RPMI7951 (cell line): Measurements from ENCODE around the gene CACNA1A. TPM values are rescaled to one million over a fixed set of nuclear protein-coding genes. Genes with fewer than 3 reads are reported as not detected.
"Not testable (repeated sequence)": the region's sequence is repeated elsewhere in the genome, so short reads cannot be mapped to it uniquely, and the experiment has no call there.

Experiments used
- DNase-seq: peaks from one replicate; pipeline ENCODE4 v3.0.0-alpha.2; 2012; ENCODE audit warnings: low read depth
- total RNA-seq: library from RNA; depleted of rRNA; stranded (reverse); fragments of >200 nt; shearing (Covaris generic); gene quantifications from 2 replicates; pipeline ENCODE4 v1.2.3, GENCODE V29; 2014

Gene CACNA1A
- total RNA-seq, 1 experiment from 2014 or later: 0.12 TPM

DNA sequence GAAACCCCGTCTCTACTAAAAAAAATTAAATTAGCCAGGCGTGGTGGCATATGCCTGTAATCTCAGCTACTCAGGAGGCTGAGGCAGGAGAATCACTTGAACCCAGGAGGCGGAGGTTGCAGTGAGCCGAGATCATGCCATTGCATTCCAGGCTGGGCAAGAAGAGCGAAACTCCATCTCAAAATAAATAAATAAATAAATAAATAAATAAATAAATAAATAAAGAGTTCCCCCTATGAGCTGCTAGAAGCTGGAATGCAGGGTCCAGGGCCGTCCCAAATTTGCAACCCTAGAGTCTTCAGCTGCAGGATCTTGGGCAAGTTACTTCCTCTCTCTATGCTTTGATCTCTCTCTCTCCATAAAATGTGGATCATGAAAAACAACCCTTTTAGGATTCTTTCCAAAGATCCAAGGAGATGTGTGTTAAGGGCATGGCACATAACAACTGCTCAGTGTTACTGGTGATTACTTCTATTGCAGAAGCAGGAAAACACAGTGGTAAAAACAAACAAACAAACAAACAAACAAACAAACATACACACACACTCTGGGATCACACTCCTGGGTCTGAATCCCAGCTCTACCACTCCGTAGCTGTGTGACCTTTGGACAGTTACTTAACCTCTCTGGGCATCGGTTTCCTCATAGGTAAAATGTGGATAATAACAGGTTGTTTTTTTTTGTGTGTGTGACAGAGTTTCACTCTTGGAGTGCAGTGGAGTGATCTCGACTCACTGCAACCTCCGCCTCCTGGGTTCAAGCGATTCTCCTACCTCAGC is 78.8 kb downstream of the CACNA1A start:
- no peak for DNase-seq

DNA sequence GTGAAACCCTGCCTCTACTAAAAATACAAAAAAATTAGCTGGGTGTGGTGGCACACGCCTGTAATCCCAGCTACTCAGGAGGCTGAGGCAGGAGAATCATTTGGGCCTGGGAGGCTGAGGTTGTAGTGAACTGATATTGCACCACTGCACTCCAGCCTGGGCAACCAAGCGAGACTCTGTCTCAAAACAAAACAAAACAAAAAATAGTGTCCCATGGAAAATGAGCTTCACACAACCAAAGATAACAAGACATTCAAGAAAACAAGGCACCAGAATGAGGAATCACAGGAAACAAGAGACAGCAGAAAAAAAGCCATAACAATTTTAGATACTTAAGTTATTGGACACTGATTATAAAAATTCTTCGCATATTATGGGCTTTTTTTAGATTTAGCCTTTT is 80.4 kb downstream of the CACNA1A start:
- DNase-seq: not testable (repeated sequence)

DNA sequence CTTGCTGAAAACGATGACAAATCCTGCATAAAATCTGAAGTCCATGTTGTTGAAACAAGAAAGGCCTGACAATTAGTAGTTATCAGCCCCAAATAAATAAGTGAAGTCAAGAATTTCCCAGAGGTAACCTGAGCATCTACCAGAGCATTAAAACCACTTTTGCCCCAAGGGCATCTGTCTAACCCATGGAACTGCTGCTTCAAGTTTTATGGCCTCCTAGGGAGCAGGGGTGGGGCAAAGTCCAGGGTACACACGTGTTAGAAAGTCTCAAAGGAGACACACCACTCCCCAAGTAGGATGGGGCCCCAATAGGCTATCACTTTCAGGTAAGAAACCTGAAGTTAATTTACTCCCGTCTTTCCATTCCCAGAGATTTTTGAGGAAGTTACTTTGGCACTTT is 81.1 kb downstream of the CACNA1A start:
- peak; percentile 40 for DNase-seq

DNA sequence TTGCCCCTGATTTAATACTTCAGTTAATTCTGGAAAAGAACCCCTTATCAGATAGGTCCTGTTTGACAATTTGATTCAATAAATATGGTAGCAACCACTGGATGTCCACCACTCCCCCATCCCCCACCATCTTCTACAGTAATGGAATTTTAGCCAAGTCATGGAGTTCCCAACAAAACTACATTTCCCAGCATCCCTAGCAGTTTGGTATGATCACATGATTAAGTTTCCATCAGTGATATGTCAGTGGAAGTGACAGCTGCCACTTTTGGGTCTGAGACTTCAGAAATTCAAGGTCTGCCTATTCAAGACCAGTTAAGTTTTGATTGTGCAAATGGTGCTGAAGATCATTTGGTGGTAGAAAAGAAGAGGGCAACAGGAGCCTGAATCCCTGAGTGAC is 85.5 kb downstream of the CACNA1A start:
- DNase-seq: no peak

DNA sequence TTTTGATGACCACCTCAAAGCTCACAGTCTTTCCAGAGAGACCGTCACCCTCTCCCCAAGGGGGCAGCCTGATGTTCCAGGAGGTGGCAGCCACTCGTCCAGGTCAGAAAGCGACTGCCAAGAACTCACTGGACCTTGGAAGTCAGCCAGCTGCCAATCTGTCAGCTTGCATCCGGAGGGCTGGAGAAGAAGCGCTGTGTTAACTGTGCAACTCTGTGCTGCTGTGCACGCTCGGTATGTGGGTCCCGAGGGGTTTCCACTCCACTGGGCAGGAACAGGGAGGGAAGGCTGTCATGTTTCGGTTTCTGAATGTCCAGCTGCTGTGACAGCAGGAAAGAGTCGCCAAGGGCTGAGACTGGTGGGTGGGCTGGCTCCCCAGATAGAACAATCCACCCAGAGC is 89.2 kb downstream of the CACNA1A start:
- peak; percentile 47 for DNase-seq

DNA sequence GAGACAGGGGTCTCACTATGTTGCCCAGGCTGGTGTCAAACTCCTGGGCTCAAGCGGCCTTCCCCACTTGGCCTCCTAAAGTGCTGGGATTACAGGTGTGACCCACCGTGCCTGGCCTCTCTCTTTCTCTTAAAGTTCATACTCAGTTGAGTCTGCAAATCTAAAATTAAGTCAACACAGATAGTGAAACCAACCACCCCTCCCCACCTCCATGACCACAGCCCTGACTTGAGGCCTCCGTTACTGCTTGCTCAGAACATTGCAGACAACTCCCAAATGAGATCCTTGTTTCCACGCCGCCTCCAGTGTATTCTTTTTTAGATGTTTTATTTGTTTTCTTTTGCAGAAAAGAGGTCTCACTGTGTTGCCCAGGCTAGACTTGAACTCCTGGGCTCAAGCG is 94.4 kb downstream of the CACNA1A start:
- no peak for DNase-seq

DNA sequence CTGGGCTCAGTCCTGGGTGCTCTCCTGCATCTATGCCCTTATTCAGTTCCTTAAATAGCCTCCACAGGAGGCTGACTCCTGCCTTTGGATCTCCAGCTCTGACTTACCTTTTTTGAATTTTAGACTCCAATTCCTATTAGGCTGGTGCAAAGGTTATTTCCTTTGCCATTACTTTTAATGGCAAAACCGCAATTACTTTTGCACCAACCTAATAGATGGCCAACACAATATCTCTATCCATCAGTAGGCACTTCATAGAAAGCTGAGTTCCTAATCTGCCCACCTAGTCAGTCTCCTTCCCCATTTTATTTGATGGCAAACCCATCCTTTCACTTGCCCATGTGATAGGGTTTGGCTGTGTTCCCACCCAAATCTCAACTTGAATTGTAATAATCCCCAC is 95.3 kb downstream of the CACNA1A start:
- DNase-seq: no peak

DNA sequence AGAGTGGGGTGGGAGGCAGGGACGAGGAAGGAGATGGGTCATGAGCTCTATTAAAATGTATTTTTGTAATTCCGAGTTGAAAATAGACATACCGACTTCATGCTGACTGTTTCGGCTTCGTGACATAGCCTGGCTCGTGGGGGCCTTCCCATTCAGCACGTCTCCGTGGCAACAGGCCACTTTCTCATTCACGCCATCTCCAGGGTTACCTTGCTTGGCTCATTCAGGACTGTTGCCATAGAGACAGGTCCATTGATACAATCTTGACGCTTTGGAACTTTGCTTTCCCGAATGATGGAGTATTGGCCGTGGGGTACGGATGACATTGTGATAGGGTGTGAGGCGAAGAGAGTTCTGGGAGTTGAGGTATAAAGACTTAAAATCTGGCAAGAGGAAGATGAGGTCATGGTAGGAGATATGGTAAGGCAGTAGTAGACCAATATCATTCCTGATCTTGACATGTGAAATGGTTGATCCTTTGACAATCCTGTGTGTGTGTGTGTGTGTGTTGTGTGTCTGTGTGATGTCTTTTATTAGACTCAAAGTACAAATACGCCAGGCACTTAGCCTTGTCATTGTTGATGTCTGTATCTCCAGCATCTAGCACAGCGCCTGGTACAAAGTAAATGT is 97.3 kb downstream of the CACNA1A start:
- DNase-seq: no peak

DNA sequence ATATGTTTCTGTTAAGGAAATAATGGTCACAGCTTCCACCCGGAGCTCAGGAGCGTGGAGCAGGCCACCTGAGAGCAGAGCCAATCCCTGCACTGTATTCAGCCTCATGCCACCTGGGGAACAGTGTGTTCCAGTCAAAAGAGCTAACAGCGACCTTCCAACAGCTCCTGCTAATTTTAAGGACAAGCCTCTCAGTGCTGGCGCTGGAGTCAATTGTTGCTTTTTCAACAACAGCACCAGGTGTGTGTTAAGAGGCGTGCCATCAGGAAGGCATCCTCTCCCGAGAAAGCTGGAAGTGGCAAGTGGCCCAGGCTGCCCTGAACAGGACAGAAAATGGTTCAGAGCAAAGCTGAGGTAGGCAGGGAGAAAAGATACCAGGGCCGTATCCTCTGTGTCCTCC is 102.0 kb downstream of the CACNA1A start:
- no peak for DNase-seq

DNA sequence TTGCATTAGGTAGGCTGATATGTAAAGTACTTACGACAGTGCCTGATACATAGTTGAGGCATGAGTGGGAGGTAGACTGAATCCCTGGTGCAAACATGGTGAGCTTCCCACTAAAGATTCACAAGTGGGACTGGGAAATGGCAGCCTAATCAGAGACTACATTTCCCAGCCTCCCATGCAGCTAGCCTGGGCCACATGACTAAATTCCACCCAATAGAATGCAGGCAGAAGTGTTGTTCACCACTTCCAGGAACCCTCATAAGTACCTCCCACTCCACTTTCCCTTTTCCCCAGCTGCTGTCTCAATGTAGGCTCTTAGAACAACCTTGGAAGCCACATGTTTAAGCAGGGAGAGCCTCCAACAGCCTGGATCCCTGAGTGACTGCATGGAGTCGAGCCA is 104.9 kb downstream of the CACNA1A start:
- peak; percentile 74 for DNase-seq

DNA sequence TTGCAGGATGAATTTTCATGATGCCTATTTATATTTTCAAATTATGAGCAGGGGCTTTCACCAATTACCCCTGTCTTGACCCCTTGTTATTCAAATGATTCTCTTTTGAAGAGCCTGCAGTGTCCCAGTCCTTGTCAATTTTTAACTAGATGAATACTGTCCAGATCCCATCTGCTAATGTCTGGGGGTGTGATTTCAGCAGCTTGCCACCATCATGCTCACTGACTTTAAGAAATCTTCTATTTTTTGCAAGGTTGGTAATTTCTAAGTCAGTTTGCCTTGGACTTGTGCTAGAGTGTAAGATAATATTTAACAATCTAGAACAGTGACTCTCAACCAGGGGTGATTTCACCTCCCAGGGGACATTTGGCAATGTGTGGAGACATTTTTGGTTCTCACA is 106.0 kb downstream of the CACNA1A start:
- no peak for DNase-seq

DNA sequence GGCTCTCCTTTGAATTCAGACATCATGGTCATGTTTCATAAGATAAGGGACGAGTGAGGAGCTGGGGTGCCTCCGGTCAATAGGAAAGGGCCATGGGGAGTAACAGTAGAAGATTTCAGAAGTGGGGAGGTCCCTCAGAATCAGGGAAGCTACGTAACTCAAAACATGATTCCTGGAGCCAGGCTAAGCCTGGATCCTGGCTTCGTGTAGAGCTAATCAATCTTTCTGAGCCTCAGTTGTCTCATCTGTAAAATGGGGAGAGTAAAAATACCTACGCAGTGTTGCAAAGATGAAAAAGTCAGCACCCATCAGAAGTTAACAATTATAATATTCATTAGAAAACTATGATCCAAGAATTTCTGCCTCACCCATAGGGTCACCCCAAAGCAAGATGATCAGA is 106.5 kb downstream of the CACNA1A start:
- DNase-seq: no peak

DNA sequence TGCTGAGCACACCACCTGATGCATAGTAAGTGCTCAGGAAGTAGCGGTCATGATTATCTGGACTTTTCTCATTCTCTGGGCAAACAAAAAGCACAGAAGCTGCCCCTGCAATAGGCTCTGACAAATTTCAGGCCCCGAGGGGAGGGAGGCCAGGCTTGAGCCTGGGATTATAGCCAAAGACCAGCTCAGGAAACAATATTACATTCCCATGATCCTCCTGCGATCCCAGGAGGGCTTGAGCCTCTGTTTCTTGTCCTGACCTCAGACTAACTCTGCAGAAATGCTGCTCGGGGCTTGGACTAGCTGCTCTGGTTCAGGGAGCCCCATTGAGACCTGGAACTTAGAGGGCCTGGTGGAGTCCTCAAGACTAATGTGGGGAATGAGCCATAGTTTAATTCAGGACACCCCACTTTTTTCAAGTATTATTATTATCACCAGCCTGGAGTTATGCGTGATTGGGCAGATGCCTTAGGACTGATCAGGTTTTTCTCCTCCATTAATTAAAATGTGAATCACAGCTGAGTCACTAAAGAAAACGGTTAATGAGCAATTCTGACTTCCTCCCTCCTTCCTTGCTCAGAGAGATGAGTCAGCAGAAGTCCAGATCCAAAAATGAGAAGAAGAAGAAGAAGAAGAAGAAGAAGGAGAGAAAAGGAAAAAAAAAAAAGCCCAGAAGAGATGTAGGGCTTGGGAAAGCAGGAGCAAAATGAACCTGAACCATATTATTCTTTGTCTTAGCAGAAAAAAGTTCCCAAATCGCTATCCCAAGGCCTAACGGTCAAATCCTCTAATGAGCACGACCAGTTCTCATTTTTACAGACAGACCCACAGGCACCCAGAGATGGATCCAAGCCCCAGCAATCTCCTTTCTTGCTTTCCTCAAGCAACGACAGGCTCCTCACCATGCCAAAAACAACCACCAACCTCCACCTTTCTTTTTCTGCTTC is 107.2 kb downstream of the CACNA1A start:
- peak; percentile 98 for DNase-seq

DNA sequence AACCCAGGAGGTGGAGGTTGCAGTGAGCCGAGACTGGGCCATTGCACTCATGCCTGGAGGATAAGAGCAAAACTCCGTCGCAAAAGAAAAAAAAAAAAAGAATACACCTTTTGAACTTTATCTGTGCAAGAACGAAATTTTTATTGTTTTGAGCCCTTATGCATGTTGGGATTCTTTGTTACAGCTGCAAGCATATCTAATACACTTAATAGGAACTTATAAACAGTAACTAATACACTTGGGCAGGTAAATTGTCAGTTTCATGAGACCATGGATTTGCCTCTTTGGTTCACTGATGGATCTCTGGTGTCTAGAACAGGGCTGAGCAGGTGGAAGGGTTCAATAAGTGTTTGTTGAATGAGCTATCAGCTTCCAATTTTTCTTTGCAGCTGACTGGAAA is 108.1 kb downstream of the CACNA1A start:
- no peak for DNase-seq

DNA sequence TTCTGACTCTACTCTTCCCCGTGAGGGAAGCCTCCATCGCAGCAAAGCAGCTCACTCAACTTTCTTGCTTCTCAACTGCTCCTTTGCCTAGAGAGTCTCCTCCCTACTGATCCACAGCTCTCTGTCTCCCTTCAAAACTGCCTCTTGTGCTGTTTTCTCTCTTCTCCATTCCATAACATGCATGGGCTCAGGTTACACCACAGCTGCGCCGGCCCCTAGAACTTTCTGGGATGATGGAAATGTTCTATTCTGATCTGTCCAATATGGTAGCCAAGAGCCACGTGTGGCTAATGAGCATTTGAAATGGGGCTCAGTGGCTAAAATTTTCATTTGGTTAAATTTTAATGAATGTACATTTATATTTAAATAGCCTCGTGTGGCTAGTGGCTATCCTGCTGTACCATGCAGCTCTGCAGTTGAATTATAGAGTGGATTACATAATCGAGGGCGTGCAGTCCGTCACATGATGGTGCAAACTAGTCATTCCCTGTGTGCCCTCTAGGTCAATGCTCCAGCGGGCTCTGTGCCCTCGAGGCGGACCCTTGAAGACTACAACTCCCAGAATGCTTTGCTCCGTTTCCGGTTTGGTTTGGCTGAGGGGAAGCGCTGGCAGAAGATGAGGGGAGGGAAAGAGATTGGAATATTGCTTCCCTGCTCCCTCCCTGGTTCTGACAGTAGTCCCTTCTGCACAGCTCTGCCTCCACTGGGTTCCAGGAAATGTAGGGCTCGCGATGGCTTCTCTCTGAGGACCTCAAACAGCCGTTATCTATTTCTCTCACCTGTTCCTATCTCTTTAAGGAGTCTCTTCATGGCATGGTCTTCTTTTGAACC is 109.8 kb downstream of the CACNA1A start:
- DNase-seq: peak; percentile 91

DNA sequence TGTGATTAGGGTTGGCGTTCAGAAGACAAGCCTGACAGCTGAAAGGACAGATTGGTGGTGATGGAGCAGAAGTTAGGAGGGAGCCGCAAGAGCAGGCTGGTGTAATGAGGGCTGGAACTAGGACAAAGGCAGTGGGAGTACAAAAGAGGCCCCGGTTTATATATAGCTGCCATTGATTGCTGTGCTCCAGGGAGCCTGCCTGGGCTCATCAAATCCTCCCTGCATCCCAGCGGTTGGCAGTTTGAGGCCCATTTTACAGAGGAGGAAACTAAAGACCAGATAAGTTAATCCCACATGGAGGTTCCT is 123.7 kb downstream of the CACNA1A start:
- DNase-seq: no peak

DNA sequence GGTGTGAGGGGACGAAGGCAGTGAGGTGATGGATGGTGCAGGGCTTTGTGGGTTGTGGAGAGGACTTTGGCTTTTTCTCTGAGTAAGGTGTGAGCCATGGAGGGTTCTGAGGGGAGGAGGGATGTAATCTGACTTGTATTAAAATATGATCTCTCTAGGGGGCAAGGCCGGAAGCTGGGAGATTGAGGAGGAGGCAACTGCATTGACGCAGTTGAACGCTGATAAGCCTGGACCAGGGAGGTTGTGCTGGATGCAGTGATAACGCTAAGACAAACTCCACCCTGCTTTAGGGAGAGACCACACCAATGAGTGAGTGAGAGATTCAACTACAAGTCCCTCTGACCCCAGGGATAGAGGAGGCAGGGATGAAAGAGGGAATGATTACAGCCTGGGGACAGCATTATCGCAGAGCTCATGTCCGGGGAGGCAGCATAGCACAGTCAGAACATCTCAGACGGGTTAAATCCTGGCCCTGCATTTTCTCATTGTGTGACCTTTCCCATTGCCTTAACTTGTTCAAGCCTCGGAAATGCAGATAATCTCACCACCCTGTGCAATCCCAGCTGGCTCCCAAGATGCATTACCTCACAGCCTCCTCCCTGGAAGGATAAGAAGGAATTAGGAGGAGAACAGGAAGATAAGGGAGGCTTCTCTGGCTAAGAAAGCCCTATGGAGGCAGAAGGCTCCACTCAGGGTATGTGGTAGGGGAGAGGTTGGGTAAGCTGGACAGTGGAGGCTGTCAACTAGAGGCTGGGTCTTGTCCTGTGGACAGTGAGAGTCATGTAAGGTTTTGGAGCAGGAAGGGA is 124.2 kb downstream of the CACNA1A start:
- no peak for DNase-seq

DNA sequence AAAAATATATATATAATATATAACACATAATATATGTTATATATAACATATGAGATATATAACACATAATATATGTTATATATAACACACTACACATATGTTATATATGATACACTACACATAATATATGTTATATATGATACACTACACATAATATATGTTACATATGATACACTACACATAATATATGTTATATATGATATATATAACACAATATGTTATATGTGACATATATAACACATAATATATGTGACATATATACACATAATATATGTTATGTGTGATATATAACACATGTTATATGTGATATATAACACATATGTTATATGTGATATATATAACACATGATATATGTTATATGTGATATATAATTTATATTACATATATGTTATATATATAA is 129.7 kb downstream of the CACNA1A start:
- no peak for DNase-seq

DNA sequence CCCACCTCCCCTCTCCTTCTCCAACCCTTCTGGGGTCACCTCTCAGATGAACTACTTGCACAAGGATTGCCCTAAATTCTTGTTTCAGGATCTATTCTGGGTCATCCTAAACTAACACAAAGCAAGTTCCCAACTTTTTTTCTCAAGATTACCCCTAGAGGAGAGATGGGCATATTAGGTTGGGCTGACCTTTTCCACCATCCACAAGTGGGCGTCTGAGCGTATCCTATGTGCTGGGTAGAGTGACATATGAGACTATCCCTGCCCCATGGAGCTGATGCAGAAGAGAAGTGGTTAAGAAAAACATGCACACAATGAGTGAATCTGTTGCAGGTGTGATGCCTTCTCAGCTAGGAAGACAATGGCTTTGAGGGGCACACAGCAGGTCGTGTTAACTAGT is 132.7 kb downstream of the CACNA1A start:
- DNase-seq: no peak

DNA sequence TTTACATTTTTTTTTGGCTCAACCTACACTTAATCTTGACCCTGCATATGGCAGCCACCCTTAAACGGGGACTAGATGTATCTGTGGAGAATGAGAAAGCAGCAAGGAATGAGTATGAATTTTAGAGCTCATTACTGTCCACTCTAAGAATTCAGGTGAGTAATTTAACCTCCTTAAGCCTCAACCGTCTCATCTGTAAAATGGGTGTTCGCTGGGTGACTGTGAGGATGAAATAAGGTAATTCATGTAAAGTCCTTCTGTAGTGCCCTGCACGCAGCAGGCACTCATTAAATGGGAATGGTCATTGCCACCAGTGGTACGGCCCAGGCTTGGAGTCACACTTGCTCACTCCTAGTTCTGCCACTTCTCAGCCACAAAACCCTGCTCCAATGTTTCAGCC is 135.3 kb downstream of the CACNA1A start:
- DNase-seq: no peak
